Stimulated activated CD4-positive, alpha-beta T cell treated with anti-CD3 and anti-CD28 coated beads, Interleukin-1b, Interleukin-23, amount 100 ng/mL, for 48 hours (primary cell): Measurements from ENCODE around the gene ASTN2.

Experiments
- DNase-seq: peaks from one replicate; pipeline ENCODE4 v3.0.0-alpha.2; 2020

ASTN2 gene

GRCh38 chr9:117413346-117414219, 1.3 kb downstream of the ASTN2 start:
- no peak for DNase-seq

- DNase-seq, result no peak
These were observed 2.0 kb downstream of the ASTN2 start for GRCh38 chr9:117412841-117413240.

- DNase-seq, result no peak
These were observed 2.7 kb downstream of the ASTN2 start for GRCh38 chr9:117412006-117412715.

- no peak for DNase-seq
These were observed 3.3 kb downstream of the ASTN2 start for GRCh38 chr9:117411547-117411946.

GRCh38 chr9:117409321-117409720, 5.5 kb downstream of the ASTN2 start:
- DNase-seq, result no peak

- no peak for DNase-seq
These were observed 7.3 kb downstream of the ASTN2 start for GRCh38 chr9:117407436-117408022.

- DNase-seq, result no peak
These were observed 8.7 kb downstream of the ASTN2 start for GRCh38 chr9:117405950-117406705.

- no peak for DNase-seq
These were observed 11.0 kb downstream of the ASTN2 start for GRCh38 chr9:117403848-117404247.

- DNase-seq, result no peak
These were observed 11.4 kb downstream of the ASTN2 start for GRCh38 chr9:117403403-117403811.

GRCh38 chr9:117400171-117400570, 14.7 kb downstream of the ASTN2 start:
- no peak for DNase-seq

GRCh38 chr9:117395151-117395650, 19.7 kb downstream of the ASTN2 start:
- no peak for DNase-seq

GRCh38 chr9:117394655-117395054, 20.2 kb downstream of the ASTN2 start:
- no peak for DNase-seq

GRCh38 chr9:117392992-117393391, 21.9 kb downstream of the ASTN2 start:
- no peak for DNase-seq

GRCh38 chr9:117387422-117387821, 27.4 kb downstream of the ASTN2 start:
- no peak for DNase-seq

- DNase-seq, result no peak
These were observed 35.5 kb downstream of the ASTN2 start for GRCh38 chr9:117379341-117379740.

GRCh38 chr9:117377046-117377445, 37.8 kb downstream of the ASTN2 start:
- DNase-seq, result no peak

- DNase-seq, result no peak
These were observed 38.9 kb downstream of the ASTN2 start for GRCh38 chr9:117375956-117376355.

- DNase-seq, result no peak
These were observed 40.7 kb downstream of the ASTN2 start for GRCh38 chr9:117374076-117374725.

GRCh38 chr9:117368684-117369230, 46.1 kb downstream of the ASTN2 start:
- no peak for DNase-seq

GRCh38 chr9:117365438-117365837, 49.4 kb downstream of the ASTN2 start:
- no peak for DNase-seq

GRCh38 chr9:117363006-117363405, 51.9 kb downstream of the ASTN2 start:
- no peak for DNase-seq

GRCh38 chr9:117359910-117360309, 54.9 kb downstream of the ASTN2 start:
- DNase-seq, result no peak
